ENCODE results near the gene EPAS1. TPM values are rescaled to one million over a fixed set of nuclear protein-coding genes. Genes with fewer than 3 reads are reported as not detected.
A peak's percentile ranks its signal among the peaks of the same experiment; 100 is the strongest.

EPAS1 gene
- total and polyA plus RNA-seq, 9 of the 15 experiments (the other 6 are each of a cell fraction or from before 2014, with no cell fraction given): 0.25 to 11.2 (median 4.1) TPM

DNA sequence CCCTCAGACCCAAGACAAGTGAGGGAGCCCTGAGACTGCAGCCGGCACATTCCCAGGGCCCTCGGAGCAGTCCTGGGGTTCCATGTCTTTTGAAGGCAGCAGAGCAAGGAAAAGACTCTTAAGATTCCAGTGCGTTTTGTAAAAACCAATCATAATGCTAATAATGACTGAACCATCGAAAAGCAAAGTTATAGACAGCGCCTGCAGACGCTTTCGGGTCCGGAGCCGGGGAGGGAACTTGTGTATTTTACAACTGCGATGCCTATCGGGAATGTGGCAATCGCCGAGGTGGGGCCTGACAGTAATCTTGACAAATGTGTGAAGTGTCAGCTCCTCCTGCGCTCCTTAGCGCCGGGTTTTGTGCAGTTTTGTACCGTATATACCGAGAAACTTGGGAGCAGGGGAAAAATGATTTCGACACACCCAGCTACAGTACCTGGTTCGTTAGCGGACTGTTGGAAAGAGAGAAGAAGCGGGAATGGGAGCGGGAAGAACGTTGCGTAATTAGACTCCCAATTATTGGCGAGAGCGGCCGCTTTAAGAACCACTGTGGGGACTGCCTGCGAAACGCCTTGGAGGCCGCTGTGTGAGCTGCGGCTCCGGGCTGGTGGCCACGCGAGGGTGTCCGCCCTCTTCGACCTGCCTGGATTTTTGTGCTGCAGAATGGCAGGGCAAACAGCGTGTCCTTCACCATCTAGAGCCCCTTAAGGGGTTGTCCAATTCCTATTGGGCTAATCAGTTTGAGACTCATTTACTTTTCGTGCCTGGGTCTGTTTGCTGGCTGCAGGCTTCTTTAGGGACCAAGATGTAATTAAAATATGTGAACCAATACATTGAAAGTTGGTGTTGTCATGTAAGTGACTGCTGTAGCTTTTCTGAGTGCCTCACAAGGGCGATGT, 2.4 kb downstream of the EPAS1 start (continued):
- TF ChIP-seq, protein P1, sequence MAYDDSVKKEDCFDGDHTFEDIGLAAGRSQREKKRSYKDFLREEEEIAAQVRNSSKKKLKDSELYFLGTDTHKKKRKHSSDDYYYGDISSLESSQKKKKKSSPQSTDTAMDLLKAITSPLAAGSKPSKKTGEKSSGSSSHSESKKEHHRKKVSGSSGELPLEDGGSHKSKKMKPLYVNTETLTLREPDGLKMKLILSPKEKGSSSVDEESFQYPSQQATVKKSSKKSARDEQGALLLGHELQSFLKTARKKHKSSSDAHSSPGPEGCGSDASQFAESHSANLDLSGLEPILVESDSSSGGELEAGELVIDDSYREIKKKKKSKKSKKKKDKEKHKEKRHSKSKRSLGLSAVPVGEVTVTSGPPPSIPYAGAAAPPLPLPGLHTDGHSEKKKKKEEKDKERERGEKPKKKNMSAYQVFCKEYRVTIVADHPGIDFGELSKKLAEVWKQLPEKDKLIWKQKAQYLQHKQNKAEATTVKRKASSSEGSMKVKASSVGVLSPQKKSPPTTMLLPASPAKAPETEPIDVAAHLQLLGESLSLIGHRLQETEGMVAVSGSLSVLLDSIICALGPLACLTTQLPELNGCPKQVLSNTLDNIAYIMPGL (CRISPR knock-in tag; IDR thresholded peaks at IDR 0.05): no peak
- TF ChIP-seq ELF2 (CRISPR knock-in tag; IDR thresholded peaks at IDR 0.05) (no peak), BHLHE40 (IDR thresholded peaks at IDR 0.05; ENCODE audit: low read length) (0 out of 2 replicates have a peak, but pooled peaks have one; percentile 16), YBX1 (IDR thresholded peaks at IDR 0.05) (no peak), POLR3G (IDR thresholded peaks at IDR 0.05; ENCODE audit: extremely low read depth, insufficient read length, insufficient replicate concordance) (no peak), BCOR (IDR thresholded peaks at IDR 0.05) (peak; percentile 48; the same call in 1 of the 2 replicates), HNRNPH1 (optimal IDR thresholded peaks at IDR 0.05; ENCODE audit: low read depth, low read length) (no peak), RBM39 (optimal IDR thresholded peaks at IDR 0.05; ENCODE audit: low read depth, low read length) (no peak), HNRNPL (IDR thresholded peaks at IDR 0.05; ENCODE audit: low read depth, low read length) (no peak), BMI1 (IDR thresholded peaks at IDR 0.05; ENCODE audit: low read length) (0 out of 2 replicates have a peak, but pooled peaks have one; percentile 16), ZEB2 (IDR thresholded peaks at IDR 0.05) (peak; percentile 59; the same call in 1 of the 2 replicates), ARID1B (IDR thresholded peaks at IDR 0.05) (peak; percentile 48; the same call in 1 of the 2 replicates), SAFB (IDR thresholded peaks at IDR 0.05; ENCODE audit: borderline replicate concordance, low read depth, low read length) (no peak), NR4A1 (CRISPR knock-in tag; IDR thresholded peaks at IDR 0.05) (no peak), NR4A1 (tag; IDR thresholded peaks at IDR 0.05) (peak; percentile 46; the same call in 1 of the 2 replicates), RB1 (IDR thresholded peaks at IDR 0.05; ENCODE audit: low read depth) (no peak), MEIS2 (IDR thresholded peaks at IDR 0.05; ENCODE audit: partially characterized antibody) (peak; percentile 98), NFIX (CRISPR knock-in tag; IDR thresholded peaks at IDR 0.05; ENCODE audit: low read depth) (no peak)
- TF ChIP-seq, protein P2, sequence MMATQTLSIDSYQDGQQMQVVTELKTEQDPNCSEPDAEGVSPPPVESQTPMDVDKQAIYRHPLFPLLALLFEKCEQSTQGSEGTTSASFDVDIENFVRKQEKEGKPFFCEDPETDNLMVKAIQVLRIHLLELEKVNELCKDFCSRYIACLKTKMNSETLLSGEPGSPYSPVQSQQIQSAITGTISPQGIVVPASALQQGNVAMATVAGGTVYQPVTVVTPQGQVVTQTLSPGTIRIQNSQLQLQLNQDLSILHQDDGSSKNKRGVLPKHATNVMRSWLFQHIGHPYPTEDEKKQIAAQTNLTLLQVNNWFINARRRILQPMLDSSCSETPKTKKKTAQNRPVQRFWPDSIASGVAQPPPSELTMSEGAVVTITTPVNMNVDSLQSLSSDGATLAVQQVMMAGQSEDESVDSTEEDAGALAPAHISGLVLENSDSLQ (IDR thresholded peaks at IDR 0.05): peak; percentile 86
- TF ChIP-seq, protein P3, sequence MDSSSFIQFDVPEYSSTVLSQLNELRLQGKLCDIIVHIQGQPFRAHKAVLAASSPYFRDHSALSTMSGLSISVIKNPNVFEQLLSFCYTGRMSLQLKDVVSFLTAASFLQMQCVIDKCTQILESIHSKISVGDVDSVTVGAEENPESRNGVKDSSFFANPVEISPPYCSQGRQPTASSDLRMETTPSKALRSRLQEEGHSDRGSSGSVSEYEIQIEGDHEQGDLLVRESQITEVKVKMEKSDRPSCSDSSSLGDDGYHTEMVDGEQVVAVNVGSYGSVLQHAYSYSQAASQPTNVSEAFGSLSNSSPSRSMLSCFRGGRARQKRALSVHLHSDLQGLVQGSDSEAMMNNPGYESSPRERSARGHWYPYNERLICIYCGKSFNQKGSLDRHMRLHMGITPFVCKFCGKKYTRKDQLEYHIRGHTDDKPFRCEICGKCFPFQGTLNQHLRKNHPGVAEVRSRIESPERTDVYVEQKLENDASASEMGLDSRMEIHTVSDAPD (CRISPR knock-in tag; IDR thresholded peaks at IDR 0.05): no peak
- TF ChIP-seq, protein P4, sequence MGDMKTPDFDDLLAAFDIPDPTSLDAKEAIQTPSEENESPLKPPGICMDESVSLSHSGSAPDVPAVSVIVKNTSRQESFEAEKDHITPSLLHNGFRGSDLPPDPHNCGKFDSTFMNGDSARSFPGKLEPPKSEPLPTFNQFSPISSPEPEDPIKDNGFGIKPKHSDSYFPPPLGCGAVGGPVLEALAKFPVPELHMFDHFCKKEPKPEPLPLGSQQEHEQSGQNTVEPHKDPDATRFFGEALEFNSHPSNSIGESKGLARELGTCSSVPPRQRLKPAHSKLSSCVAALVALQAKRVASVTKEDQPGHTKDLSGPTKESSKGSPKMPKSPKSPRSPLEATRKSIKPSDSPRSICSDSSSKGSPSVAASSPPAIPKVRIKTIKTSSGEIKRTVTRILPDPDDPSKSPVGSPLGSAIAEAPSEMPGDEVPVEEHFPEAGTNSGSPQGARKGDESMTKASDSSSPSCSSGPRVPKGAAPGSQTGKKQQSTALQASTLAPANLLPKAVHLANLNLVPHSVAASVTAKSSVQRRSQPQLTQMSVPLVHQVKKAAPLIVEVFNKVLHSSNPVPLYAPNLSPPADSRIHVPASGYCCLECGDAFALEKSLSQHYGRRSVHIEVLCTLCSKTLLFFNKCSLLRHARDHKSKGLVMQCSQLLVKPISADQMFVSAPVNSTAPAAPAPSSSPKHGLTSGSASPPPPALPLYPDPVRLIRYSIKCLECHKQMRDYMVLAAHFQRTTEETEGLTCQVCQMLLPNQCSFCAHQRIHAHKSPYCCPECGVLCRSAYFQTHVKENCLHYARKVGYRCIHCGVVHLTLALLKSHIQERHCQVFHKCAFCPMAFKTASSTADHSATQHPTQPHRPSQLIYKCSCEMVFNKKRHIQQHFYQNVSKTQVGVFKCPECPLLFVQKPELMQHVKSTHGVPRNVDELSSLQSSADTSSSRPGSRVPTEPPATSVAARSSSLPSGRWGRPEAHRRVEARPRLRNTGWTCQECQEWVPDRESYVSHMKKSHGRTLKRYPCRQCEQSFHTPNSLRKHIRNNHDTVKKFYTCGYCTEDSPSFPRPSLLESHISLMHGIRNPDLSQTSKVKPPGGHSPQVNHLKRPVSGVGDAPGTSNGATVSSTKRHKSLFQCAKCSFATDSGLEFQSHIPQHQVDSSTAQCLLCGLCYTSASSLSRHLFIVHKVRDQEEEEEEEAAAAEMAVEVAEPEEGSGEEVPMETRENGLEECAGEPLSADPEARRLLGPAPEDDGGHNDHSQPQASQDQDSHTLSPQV (IDR thresholded peaks at IDR 0.05): no peak
